Measurements from ENCODE around the gene KCNC1. TPM values are rescaled to one million over a fixed set of nuclear protein-coding genes. Genes with fewer than 3 reads are reported as not detected.

Gene KCNC1
- total and polyA plus RNA-seq, 2 of the 4 experiments (the other 2 are of a cell fraction): 0.03 TPM; not detected in 1

- no peak overlapping the region for H2BK120ac ChIP-seq (ENCODE audit: low read depth, low read length)
- H3K9ac ChIP-seq (ENCODE audit: low read depth, low read length): no peak overlapping the region
- no peak overlapping the region for H3K23ac ChIP-seq (ENCODE audit: low read depth, low read length)
- no peak overlapping the region for H3K4me2 ChIP-seq (ENCODE audit: low read depth, low read length)
- no CpG with 5 or more reads among the region's 10 CpGs for WGBS, 2 experiments (ENCODE audit: extremely low coverage in 2 of 2, insufficient read length in 1 of 2)
- no peak overlapping the region for H2BK20ac ChIP-seq (ENCODE audit: low read depth, low read length)
- H3K36me3 ChIP-seq (ENCODE audit: control insufficient read depth, insufficient read depth, low read length): no peaks in the 10 kb centered on the region
- H4K20me1 ChIP-seq (ENCODE audit: insufficient read depth, low read length): no peaks in the 10 kb centered on the region
- CTCF ChIA-PET: no interaction called here
- H3K56ac ChIP-seq (ENCODE audit: extremely low read depth, insufficient read depth, low read length): no peak overlapping the region
- H3K14ac ChIP-seq (replicated peaks; ENCODE audit: low read depth, low read length): no peak overlapping the region
- no TSS peak for BruUV-seq (replicated peaks)
- H3K4me1 ChIP-seq (ENCODE audit: control insufficient read depth, insufficient read depth, low read length): no peaks in the 10 kb centered on the region
- H2AK9ac ChIP-seq (replicated peaks; ENCODE audit: low read depth, low read length, poor library complexity): no peak overlapping the region
- POLR2A ChIA-PET (ENCODE audit: unreplicated experiment): no interaction called here
- no peak overlapping the region for H3K18ac ChIP-seq (ENCODE audit: low read depth, low read length)
- no peak overlapping the region for H3K27ac ChIP-seq (ENCODE audit: insufficient read depth, low read length)
- no peak overlapping the region for H3K4me3 ChIP-seq (ENCODE audit: insufficient read depth, low read depth, low read length)
- no peak for DNase-seq
- no peak for TF ChIP-seq RCOR1 (IDR thresholded peaks at IDR 0.05; ENCODE audit: insufficient replicate concordance, low read length)
- TF ChIP-seq BHLHE40 (IDR thresholded peaks at IDR 0.05; ENCODE audit: low read depth, low read length): no peak
- no peak for TF ChIP-seq RAD21 (IDR thresholded peaks at IDR 0.05; ENCODE audit: low read length)
- TF ChIP-seq MAZ (IDR thresholded peaks at IDR 0.05; ENCODE audit: borderline replicate concordance, low read depth, low read length): no peak
- TF ChIP-seq POLR2A (IDR thresholded peaks at IDR 0.05; ENCODE audit: low read depth, low read length): no peak
- TF ChIP-seq NFE2L2 (IDR thresholded peaks at IDR 0.05; ENCODE audit: low read depth, low read length): no peak
- no peak for TF ChIP-seq SMC3 (IDR thresholded peaks at IDR 0.05; ENCODE audit: low read depth, low read length)
- TF ChIP-seq CEBPB (IDR thresholded peaks at IDR 0.05; ENCODE audit: low read depth, low read length): no peak
- no peak overlapping the region for H4K5ac ChIP-seq (ENCODE audit: low read depth, low read length)
- no peak overlapping the region for H3K4ac ChIP-seq (ENCODE audit: low read depth, low read length)
- H2AK5ac ChIP-seq (ENCODE audit: low read depth, low read length): no peak overlapping the region
- H2AFZ ChIP-seq (replicated peaks; ENCODE audit: low read length, poor library complexity): no peak overlapping the region
- no peaks in the 10 kb centered on the region for H3K9me1 ChIP-seq (ENCODE audit: insufficient read depth, low read length)
- no peak overlapping the region for H4K8ac ChIP-seq (ENCODE audit: low read depth in 2 of 2, low read length in 2 of 2)
- H2BK15ac ChIP-seq (ENCODE audit: low read depth, low read length): no peak overlapping the region
- in situ Hi-C loops (cut with MboI; ENCODE audit: low sequenced_read_pairs) (no loop called here), intact Hi-C loops (cut with micrococcal nuclease) (loop anchor here (10.0 kb wide), 1 partner anchor 1133 kb away; no protein-coding TSS in a partner anchor), dilution Hi-C loops (cut with HindIII; ENCODE audit: low sequenced_read_pairs, unreplicated experiment) (no loop called here)
- peaks cover 41% of the 10 kb centered on the region for H3K27me3 ChIP-seq (ENCODE audit: control insufficient read depth, insufficient read depth, low read length)
- H4K91ac ChIP-seq (ENCODE audit: insufficient read depth, low read depth, low read length): no peak overlapping the region
- no peaks in the 10 kb centered on the region for H3K79me1 ChIP-seq (ENCODE audit: low read depth in 1 of 2, low read length in 2 of 2)
- ATAC-seq (ENCODE audit: low read depth): no peak
- no peak overlapping the region for H2BK5ac ChIP-seq (ENCODE audit: low read depth, low read length, poor library complexity, severe bottlenecking)
- H3K9me3 ChIP-seq (ENCODE audit: control insufficient read depth, insufficient read depth, low read length): no peaks in the 10 kb centered on the region
Observed at GRCh38 chr11:17691976-17692375, 42.6 kb upstream of the KCNC1 start.
